HG02610 (cell line): Measurements from ENCODE around the gene OR13C8.

ENCODE experiments used
- ATAC-seq: cut with Tn5 transposase; IDR thresholded peaks from one replicate; pipeline ENCODE4 v1.9.1; 2021; ENCODE audit warnings: mild to moderate bottlenecking, moderate library complexity; ENCODE audit not compliant: unreplicated experiment

Gene OR13C8

DNA sequence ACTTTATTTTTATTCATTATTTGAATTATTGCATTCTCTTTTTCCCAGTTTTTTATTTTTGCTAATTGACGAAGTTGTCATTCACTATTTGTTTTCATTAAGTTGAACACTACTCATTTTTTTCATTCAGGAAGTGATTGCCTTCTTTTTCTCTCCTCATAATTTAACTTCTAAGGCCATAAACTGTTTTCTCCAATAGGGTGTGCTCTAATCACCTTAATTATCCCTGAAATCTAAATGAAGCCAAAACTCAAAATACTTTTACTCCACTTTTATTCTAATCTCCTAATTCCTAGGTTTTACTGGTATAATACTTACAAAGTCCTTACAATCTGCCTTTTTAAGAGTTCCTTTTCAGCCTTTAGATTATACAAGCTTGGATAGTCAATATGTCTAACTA lies 39.4 kb downstream of the OR13C8 start:
- no peak for ATAC-seq

DNA sequence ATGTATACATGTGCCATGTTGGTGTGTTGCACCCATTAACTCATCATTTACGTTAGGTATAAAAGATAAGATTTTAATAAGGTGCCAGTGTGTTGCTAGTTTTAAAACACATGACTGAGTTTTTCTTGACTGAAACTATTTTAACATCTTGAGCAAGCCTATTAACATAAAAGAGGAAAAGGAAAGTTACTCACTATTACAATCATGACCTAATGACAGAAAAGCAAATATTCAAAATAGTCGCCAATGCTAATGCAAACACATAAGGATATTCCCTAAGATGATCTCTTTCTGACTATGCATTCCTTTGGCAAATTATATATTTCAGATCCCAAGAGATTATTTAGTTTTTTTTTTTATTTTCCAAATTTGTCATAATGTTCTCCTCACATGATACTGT lies 42.2 kb downstream of the OR13C8 start:
- no peak for ATAC-seq

GRCh38 chr9:104617418-104617817 lies 48.5 kb downstream of the OR13C8 start:
- no peak for ATAC-seq

- no peak for ATAC-seq
These were observed 49.1 kb downstream of the OR13C8 start, which contains the start of gene OR13C9 for GRCh38 chr9:104618104-104618503. Gene OR13C9 (minus strand): TSS chr9:104618204. CDS start chr9:104618204, 0 bp downstream.
